Stimulated activated CD8-positive, alpha-beta memory T cell treated with anti-CD3 and anti-CD28 coated beads, Interleukin-7, amount 100 ng/mL, for 1 hour (primary cell): ENCODE measurements around the gene SERTAD3.
A peak's percentile ranks its signal among the peaks of the same experiment; 100 is the strongest.
"Not testable (repeated sequence)": the region's sequence is repeated elsewhere in the genome, so short reads cannot be mapped to it uniquely, and the experiment has no call there.

Source experiments
- DNase-seq, 2 donors: peaks; one replicate each; pipeline ENCODE4 v3.0.0-alpha.2; 2020; ENCODE audit warnings: low read depth in 2 of 2

The SERTAD3 gene

GRCh38 chr19:40457953-40458596 lies 13.9 kb upstream of the SERTAD3 start:
- DNase-seq = no peak

- no peak for DNase-seq
These were observed 12.9 kb upstream of the SERTAD3 start for GRCh38 chr19:40457048-40457447.

GRCh38 chr19:40453943-40454342 lies 9.8 kb upstream of the SERTAD3 start:
- not testable (repeated sequence) for DNase-seq

- DNase-seq = no peak
These were observed 9.1 kb upstream of the SERTAD3 start for GRCh38 chr19:40453151-40453735.

GRCh38 chr19:40452016-40452415 lies 7.9 kb upstream of the SERTAD3 start:
- no peak for DNase-seq

GRCh38 chr19:40450664-40451063 lies 6.5 kb upstream of the SERTAD3 start:
- no peak for DNase-seq

- DNase-seq = no peak
These were observed 5.4 kb upstream of the SERTAD3 start for GRCh38 chr19:40449506-40449905.

GRCh38 chr19:40446263-40446784 lies 2.2 kb upstream of the SERTAD3 start:
- no peak for DNase-seq

- no peak for DNase-seq
These were observed 1.7 kb upstream of the SERTAD3 start for GRCh38 chr19:40445780-40446262.

- no peak for DNase-seq
These were observed 734 bp upstream of the SERTAD3 start for GRCh38 chr19:40444825-40445312.

GRCh38 chr19:40443131-40443999 lies 770 bp downstream of the SERTAD3 start:
- peak; percentile 94 to 98 for DNase-seq

GRCh38 chr19:40442328-40443130 lies 1.6 kb downstream of the SERTAD3 start:
- DNase-seq = no peak

- no peak for DNase-seq
These were observed 2.3 kb downstream of the SERTAD3 start for GRCh38 chr19:40441719-40442253.

- no peak for DNase-seq
These were observed 5.9 kb downstream of the SERTAD3 start for GRCh38 chr19:40438284-40438683.

GRCh38 chr19:40433391-40434216 lies 10.5 kb downstream of the SERTAD3 start:
- peak in 1 of 2 donors; percentile 27 for DNase-seq

- not testable (repeated sequence) for DNase-seq
These were observed 11.4 kb downstream of the SERTAD3 start for GRCh38 chr19:40432760-40433159.

GRCh38 chr19:40431698-40432097 lies 12.4 kb downstream of the SERTAD3 start:
- no peak for DNase-seq

- not testable (repeated sequence) for DNase-seq
These were observed 13.9 kb downstream of the SERTAD3 start for GRCh38 chr19:40430242-40430641.

- not testable (repeated sequence) for DNase-seq
These were observed 15.9 kb downstream of the SERTAD3 start for GRCh38 chr19:40428197-40428596.
